Esophagus (tissue), 2 donors: ENCODE measurements around the gene COL18A1. TPM values are rescaled to one million over a fixed set of nuclear protein-coding genes. Genes with fewer than 3 reads are reported as not detected.

Source experiments
- H3K27ac ChIP-seq, 2 donors: one replicate each; pipeline ENCODE4 v1.5.1; 2013; ENCODE audit warnings: low read depth in 2 of 2, mild to moderate bottlenecking in 2 of 2, inconsistent platforms in 1 of 2, low read length in 1 of 2, moderate library complexity in 1 of 2
- H3K27me3 ChIP-seq, 2 donors: one replicate each; pipeline ENCODE4 v1.6.1; 2013; ENCODE audit warnings: low read length in 2 of 2, control low read depth in 1 of 2, mild to moderate bottlenecking in 1 of 2; ENCODE audit not compliant: insufficient read depth in 2 of 2, control insufficient read depth in 1 of 2
- H3K36me3 ChIP-seq, 2 donors: one replicate each; pipeline ENCODE4 v1.6.1; 2013; ENCODE audit warnings: low read length in 1 of 2; ENCODE audit not compliant: control insufficient read depth in 2 of 2, insufficient read depth in 2 of 2
- H3K4me1 ChIP-seq, 2 donors: one replicate each; pipeline ENCODE4 v1.6.1; 2013; ENCODE audit warnings: low read length in 1 of 2; ENCODE audit not compliant: control insufficient read depth in 2 of 2, insufficient read depth in 2 of 2
- H3K4me3 ChIP-seq, 2 donors: one replicate each; pipeline ENCODE4 v1.5.1; 2013; ENCODE audit warnings: low read length in 2 of 2, mild to moderate bottlenecking in 2 of 2, low read depth in 1 of 2, moderate library complexity in 1 of 2
- H3K9me3 ChIP-seq, 2 donors: one replicate each; pipeline ENCODE4 v1.6.1; 2013; ENCODE audit warnings: mild to moderate bottlenecking in 2 of 2, low read depth in 1 of 2, low read length in 1 of 2, moderate library complexity in 1 of 2; ENCODE audit not compliant: control insufficient read depth in 2 of 2, insufficient read depth in 1 of 2
- WGBS, 2 donors: extraction: QIAGEN DNeasy Blood & Tissue Kit; methylation state at CpG; one replicate each; pipeline ENCODE4 v1.1.7; 2013; 5-methylcytosine and 5-hydroxymethylcytosine counted together
- polyA plus RNA-seq, 2 donors: library from polyadenylated mRNA; stranded (reverse); fragments of 200-250 nt; gene quantifications; one replicate each; pipeline ENCODE4 v1.2.3, GENCODE V29; 2013
- donor health status: healthy with polysubstance abuse.
- donor health status: Bipolar disorder and iron deficiency.

Gene COL18A1
- polyA plus RNA-seq, 2 donors = 29.7 to 29.9 TPM

DNA sequence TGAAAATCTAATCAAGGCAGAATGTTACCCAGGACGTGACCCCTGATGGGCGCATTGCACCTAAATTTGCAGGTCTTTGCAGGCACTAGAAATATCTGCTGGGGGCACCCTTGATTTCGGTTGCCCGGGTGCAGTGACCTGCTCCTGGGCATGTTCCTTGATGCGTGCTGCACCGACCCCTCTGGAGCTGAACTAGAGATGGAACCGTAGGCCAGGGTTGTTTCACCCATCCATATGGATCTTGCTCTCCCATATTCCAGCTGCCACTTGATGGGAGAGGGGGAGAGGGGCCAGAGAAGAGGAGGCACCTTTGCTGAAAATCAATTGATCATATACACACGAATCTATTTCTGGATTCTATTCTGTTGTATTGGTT lies 8.4 kb upstream of the COL18A1 start:
- Histone ChIP-seq H3K9me3 (no peaks in the 10 kb centered on the region), H3K4me3 (no peak overlapping the region), H3K36me3 (no peaks in the 10 kb centered on the region), H3K27ac (no peak overlapping the region), H3K27me3 (no peaks in the 10 kb centered on the region), H3K4me1 (no peaks in the 10 kb centered on the region)
- 82 to 84% methylated on average over 8 of the region's 8 CpGs for WGBS, 2 donors

DNA sequence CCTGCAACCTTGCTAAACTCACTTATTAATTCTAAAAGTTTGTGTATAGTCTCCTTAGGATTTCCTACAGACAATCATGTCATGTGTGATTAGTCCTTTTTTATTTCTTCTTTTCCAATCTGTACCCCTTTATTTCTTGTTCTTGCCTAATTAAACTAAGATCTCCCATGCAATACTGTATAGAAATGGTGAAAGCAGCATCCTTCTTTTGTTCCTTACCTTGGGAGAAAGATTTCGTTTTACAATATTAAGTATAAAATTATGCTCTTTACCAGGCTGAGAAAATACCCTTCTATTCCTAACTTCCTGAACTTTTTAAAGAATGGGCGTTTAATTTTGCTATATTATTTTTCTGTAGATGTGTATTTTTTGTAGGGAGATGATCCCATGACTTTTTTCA lies 7.6 kb upstream of the COL18A1 start:
- no peaks in the 10 kb centered on the region for H3K36me3 ChIP-seq
- no peaks in the 10 kb centered on the region for H3K27me3 ChIP-seq
- H3K4me3 ChIP-seq = no peak overlapping the region
- H3K4me1 ChIP-seq = no peaks in the 10 kb centered on the region
- no peak overlapping the region for H3K27ac ChIP-seq
- no peaks in the 10 kb centered on the region for H3K9me3 ChIP-seq
- WGBS, 2 donors = 79 to 83% methylated on average over 2 of the region's 2 CpGs

DNA sequence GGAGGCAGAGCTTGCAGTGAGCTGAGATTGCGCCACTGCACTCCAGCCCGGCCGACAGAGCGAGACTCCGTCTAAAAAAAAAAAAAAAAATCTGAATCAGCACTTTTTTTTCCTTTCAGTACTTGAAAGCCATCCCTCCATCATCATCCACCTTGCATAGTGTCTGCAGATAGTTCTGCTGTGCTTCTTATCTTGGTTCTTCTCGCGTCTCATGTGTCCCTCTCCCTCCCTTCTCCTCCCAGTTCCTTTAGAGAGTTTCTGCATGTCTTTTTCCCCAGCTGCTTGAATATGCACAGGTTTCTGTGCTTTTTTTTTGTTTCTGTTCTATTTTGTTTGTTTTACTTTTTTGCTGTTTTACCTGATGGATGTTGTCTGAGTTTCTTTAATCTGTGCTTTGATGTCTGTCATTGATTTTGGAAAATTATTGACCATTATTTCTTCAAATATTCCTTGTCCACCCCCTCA lies 3.9 kb upstream of the COL18A1 start:
- no peak overlapping the region for H3K4me3 ChIP-seq
- no peaks in the 10 kb centered on the region for H3K27me3 ChIP-seq
- WGBS, 2 donors = 92 to 93% methylated on average over 5 to 7 of the region's 7 CpGs

DNA sequence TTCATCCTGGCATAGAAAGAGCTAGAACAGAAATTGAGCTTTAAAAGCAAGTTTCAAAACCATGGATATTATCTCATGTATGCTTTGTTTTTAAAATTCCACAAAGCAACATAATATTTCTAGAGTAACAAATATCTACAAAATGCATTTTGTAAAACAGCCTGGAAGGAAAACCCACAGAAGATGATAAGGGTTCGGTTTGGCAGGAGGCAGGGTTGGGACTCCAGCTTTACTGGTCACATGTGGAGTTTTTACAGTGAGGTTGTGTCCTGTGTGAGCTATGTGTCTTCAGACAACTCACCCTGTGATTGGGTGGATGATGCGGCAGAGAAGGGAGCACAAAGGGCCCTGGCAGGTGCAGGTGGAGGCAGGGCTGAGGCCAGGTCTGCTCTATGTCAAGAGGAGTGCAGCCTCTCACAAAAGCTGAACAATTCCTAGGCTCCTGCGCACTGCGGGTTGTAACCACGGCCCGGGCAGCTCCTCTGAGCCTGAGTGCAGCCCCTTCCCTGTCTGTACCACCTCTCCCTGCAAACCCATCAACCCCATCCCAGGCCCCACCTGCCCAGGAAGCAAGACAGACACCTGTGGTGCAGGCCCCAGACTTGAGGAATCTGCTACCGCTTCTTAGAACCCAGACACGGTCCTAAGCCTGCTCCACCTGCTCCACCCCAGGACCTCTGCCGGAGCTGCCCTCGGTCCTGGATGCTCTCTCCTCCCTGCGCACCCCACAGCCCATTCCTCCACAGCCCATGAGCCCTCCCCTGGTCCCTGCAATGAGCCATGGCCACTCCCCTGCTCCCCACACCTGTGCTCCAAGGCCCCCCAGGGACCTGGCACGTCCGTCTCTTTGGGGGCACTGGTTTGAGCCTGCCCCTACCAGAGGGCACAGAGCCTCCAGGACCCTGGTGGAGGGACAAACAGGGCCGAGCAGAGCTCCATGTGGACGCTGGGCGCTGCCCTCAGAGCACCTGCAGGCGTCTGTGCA lies 2.8 kb upstream of the COL18A1 start:
- Histone ChIP-seq H3K9me3 (no peaks in the 10 kb centered on the region), H3K4me1 (peaks cover 0 to 6% of the 10 kb centered on the region in 2 donors), H3K27ac (no peak overlapping the region), H3K27me3 (no peaks in the 10 kb centered on the region), H3K4me3 (no peak overlapping the region), H3K36me3 (no peaks in the 10 kb centered on the region)
- WGBS, 2 donors = 86 to 87% methylated on average over 17 of the region's 17 CpGs

More for the DNA sequence above, 3.9 kb upstream of the COL18A1 start:
- Histone ChIP-seq H3K27ac (no peak overlapping the region), H3K4me1 (peaks cover 0 to 6% of the 10 kb centered on the region in 2 donors), H3K36me3 (no peaks in the 10 kb centered on the region), H3K9me3 (no peaks in the 10 kb centered on the region)

DNA sequence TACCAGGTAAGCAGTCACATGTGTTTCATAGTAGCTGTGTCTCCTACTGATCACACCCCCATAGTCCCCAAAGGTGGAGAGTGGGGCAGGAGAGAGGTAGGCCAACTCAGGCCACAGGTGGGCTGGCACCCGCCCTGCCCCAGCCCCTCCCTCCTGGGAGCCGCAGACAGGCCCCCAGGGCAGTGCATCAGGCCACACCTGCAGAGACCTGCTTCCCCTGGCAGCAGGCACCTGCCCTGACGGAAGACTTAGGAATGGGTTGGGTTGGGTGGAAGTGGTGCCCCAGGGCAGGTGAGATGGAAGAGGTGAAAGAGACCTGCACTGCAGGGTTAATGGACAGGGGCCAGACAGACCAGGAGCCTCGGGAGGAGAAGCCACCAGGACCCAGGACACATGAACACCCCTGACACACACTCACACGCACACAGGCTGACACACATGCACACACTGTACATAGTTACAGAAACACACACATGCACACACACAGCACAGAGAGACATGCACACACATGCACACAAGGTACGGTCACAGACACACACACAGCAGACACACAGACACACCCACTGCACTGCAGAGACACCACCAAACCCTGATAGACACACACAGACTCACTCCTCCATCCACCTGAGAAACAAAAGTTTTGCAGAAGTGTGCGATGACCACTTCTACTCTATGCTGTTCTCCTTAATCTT lies 1.7 kb upstream of the COL18A1 start:
- WGBS, 2 donors = 49 to 56% methylated on average over 7 of the region's 7 CpGs
- Histone ChIP-seq H3K4me1 (peaks cover 3 to 16% of the 10 kb centered on the region in 2 donors), H3K9me3 (no peaks in the 10 kb centered on the region), H3K36me3 (no peaks in the 10 kb centered on the region), H3K27me3 (no peaks in the 10 kb centered on the region), H3K4me3 (no peak overlapping the region), H3K27ac (peak overlapping the region in 1 of 2 donors; percentile 30)

DNA sequence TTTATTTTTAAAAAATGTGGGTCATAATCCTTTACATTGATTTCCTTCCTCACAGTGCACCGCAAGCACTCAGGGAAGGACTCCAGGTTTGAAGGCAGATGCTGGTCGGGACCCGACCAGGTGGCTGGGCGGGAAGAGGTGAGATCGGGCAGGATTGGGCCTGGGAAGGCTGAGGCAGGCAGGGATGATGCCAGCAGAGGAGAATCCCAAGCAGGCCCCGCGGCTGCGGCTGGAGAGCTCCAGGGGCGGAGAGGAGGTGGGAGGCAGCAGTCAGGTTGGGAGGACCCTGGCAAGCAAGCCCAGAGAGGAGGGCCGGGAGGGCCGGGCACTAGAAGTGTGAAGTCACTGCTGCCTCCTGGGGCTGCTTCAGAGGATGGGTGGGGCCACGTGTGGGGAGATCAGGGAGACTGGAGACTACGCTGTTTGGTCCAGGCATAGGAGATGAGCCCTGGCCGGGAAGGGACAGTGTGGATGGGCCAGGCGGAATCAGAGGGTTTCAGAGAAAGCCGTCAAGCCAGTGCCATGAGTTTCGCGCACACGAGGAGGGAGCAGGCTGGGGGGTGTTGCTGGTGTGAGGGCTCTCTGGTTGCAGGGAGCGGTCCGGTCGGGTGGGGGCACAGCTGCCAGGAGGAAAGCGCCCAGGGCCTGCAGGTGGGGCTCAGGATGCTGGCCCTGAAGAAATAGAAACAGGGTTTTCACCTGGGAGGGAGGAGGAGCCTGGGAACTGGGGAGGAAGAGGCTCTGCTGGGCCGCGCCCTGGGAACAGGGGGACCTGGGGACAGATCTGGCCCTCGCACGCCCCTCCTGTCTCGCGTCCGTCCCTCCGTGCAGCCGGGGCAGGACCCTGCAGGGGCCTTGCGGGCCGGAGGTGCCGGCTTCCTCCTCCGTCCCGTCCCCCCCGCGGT lies 888 bp upstream of the COL18A1 start:
- 11 to 14% methylated on average over 35 to 39 of the region's 39 CpGs for WGBS, 2 donors
- H3K4me1 ChIP-seq = peaks cover 10 to 23% of the 10 kb centered on the region in 2 donors
- H3K9me3 ChIP-seq = no peaks in the 10 kb centered on the region
- no peaks in the 10 kb centered on the region for H3K27me3 ChIP-seq
- peak overlapping the region; percentile 62 to 76 for H3K27ac ChIP-seq
- H3K4me3 ChIP-seq = peak overlapping the region; percentile 37 to 54
- H3K36me3 ChIP-seq = no peaks in the 10 kb centered on the region

DNA sequence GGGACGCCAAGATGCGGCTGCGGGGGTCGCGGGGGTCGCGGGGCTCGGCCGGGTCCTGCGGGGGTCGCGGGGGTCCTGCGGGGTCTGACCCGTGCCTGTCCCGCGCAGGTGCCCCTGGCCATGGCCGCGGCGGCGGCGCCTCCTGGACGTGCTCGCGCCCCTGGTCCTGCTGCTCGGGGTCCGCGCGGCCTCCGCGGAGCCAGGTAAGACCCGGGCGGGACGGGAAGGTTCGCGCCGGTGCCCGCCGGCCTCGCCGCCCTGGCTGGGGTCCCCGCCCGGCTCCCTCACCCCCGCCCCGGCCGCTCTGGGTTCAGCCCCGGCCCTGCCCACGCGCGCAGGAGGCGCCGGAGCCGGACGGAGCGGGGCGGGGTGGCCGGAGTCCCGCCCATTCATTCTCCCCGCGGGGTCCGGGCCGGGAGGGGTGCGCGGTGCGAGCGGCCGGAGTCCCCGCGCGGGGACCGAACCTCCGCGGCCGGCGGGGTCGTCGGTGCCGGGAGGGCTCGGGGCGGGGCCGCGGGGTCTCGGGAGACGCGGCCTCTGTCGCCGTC lies 380 bp downstream of the COL18A1 start:
- no peaks in the 10 kb centered on the region for H3K9me3 ChIP-seq
- 1% methylated on average over 33 to 86 of the region's 86 CpGs for WGBS, 2 donors
- H3K4me1 ChIP-seq = peaks cover 18 to 35% of the 10 kb centered on the region in 2 donors
- peak overlapping the region; percentile 45 to 83 for H3K27ac ChIP-seq
- H3K4me3 ChIP-seq = peak overlapping the region; percentile 54 to 57
- no peaks in the 10 kb centered on the region for H3K27me3 ChIP-seq
- H3K36me3 ChIP-seq = no peaks in the 10 kb centered on the region

DNA sequence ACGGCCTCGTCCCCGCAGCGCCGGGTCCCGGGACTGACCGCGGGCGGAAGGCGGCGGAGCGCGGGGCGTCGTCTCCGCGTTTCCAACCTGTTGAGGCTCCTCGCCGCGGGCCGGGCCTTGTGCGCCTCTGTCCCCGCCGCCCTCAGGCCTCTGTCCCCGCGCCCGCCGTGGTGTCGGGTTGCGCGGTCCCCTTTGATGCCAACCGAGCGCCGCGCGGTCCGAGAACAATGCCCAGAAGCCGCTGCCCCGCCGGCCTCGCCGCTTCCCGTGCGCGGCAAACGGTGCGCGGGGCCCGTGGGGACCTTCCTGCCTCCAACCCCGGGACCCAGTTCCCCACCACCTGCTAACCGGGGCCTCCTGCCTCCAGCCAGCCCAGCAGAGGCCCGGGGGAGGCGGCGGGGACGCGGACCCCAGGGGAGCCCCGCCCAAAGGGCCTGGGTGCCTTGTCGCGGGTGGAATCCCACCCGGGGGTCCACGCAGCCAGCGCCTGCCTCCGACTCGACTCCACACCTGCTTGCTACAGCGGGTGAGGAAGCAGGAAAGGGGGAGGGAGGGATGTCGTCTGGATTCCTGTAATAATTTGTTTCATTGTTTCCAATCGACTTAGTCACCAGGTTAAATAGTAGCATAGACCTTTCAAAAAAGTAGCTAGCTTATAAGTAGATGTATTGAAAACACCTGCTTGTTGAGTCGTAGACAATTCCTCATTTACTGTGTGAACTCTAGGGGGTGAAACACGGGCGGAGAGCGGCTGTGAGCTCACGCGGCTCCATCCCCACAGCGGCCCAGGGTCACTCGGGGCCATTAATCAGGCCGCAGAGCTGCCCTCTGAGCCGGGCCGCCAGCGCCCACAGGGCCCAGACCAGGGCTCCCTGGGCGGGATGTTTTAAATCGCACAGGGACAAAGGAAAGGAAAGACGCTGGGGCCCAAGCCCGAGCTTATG lies 1.1 kb downstream of the COL18A1 start:
- H3K27me3 ChIP-seq = no peaks in the 10 kb centered on the region
- 9 to 12% methylated on average over 74 to 83 of the region's 83 CpGs for WGBS, 2 donors
- H3K4me1 ChIP-seq = peaks cover 20 to 38% of the 10 kb centered on the region in 2 donors

More for the DNA sequence above, 1.1 kb downstream of the COL18A1 start:
- H3K36me3 ChIP-seq = no peaks in the 10 kb centered on the region
- peak overlapping the region; percentile 45 to 83 for H3K27ac ChIP-seq
- peak overlapping the region; percentile 54 to 57 for H3K4me3 ChIP-seq
- H3K9me3 ChIP-seq = no peaks in the 10 kb centered on the region
